GM23248 (cell line): ENCODE measurements around the gene INTS7. TPM values are rescaled to one million over a fixed set of nuclear protein-coding genes. Genes with fewer than 3 reads are reported as not detected.
"Not testable (repeated sequence)": the region's sequence is repeated elsewhere in the genome, so short reads cannot be mapped to it uniquely, and the experiment has no call there.

Experiments used
- DNase-seq: peaks from one replicate; pipeline ENCODE4 v3.0.0-alpha.2; 2015
- H2AFZ ChIP-seq: fragments of 200-600 bp; sonication (generic); 2 replicates; pipeline ENCODE4 v1.6.1; 2016; ENCODE audit warnings: antibody characterized with exemption
- H3F3A ChIP-seq: fragments of 200-600 bp; sonication (generic); 2 replicates; pipeline ENCODE4 v1.6.1; 2016; ENCODE audit warnings: mild to moderate bottlenecking, antibody characterized with exemption, mixed run types; ENCODE audit not compliant: insufficient read depth
- H3K27ac ChIP-seq: fragments of 200-600 bp; sonication (generic); 2 replicates; pipeline ENCODE4 v1.5.1; 2016; ENCODE audit warnings: mild to moderate bottlenecking
- H3K27me3 ChIP-seq: fragments of 200-600 bp; sonication (generic); replicated peaks from 2 replicates; pipeline ENCODE4 v1.6.1; 2016; ENCODE audit warnings: mild to moderate bottlenecking; ENCODE audit not compliant: insufficient read depth
- H3K36me3 ChIP-seq: fragments of 200-600 bp; sonication (generic); 2 replicates; pipeline ENCODE4 v1.6.1; 2016; ENCODE audit warnings: low read depth, mild to moderate bottlenecking
- H3K4me1 ChIP-seq: fragments of 200-600 bp; sonication (generic); 2 replicates; pipeline ENCODE4 v1.6.1; 2016; ENCODE audit warnings: mild to moderate bottlenecking; ENCODE audit not compliant: insufficient read depth
- H3K4me2 ChIP-seq: fragments of 200-600 bp; sonication (generic); one replicate; pipeline ENCODE4 v1.6.1; 2016; ENCODE audit warnings: mild to moderate bottlenecking; ENCODE audit not compliant: unreplicated experiment
- H3K4me3 ChIP-seq: fragments of 200-600 bp; sonication (generic); 2 replicates; pipeline ENCODE4 v1.5.1; 2016; ENCODE audit warnings: mild to moderate bottlenecking
- H3K79me2 ChIP-seq: fragments of 200-600 bp; sonication (generic); 2 replicates; pipeline ENCODE4 v1.6.1; 2016; ENCODE audit warnings: mild to moderate bottlenecking; ENCODE audit not compliant: insufficient read depth
- H3K9ac ChIP-seq: fragments of 200-600 bp; sonication (generic); 2 replicates; pipeline ENCODE4 v1.6.1; 2016; ENCODE audit warnings: mild to moderate bottlenecking
- H3K9me2 ChIP-seq: fragments of 200-600 bp; sonication (generic); 2 replicates; pipeline ENCODE4 v1.6.1; 2016; ENCODE audit warnings: mixed run types, mild to moderate bottlenecking, moderate library complexity; ENCODE audit not compliant: insufficient read depth
- H3K9me3 ChIP-seq: fragments of 200-600 bp; sonication (generic); one replicate; pipeline ENCODE4 v1.6.1; 2017; ENCODE audit warnings: low read depth
- H4K20me1 ChIP-seq: fragments of 200-600 bp; sonication (generic); 2 replicates; pipeline ENCODE4 v1.6.0; 2016; ENCODE audit not compliant: insufficient read depth
- EZH2 ChIP-seq: fragments of 200-600 bp; sonication (generic); IDR thresholded peaks from 2 replicates; pipeline ENCODE4 v1.6.1; 2018; ENCODE audit warnings: antibody characterized with exemption, mild to moderate bottlenecking; ENCODE audit not compliant: insufficient read depth, poor library complexity, severe bottlenecking
- EZH2phosphoT487 ChIP-seq: fragments of 200-600 bp; sonication (generic); IDR thresholded peaks from 2 replicates; pipeline ENCODE4 v1.6.1; 2018; ENCODE audit warnings: antibody characterized with exemption, moderate library complexity, mild to moderate bottlenecking, low read depth; ENCODE audit not compliant: insufficient read depth
- WGBS, 2 experiments: methylation state at CpG; one replicate each; pipeline ENCODE4 v1.1.6; 2015 to 2017; ENCODE audit warnings: low lambda C conversion rate in 2 of 2, low coverage in 1 of 2; ENCODE audit errors: missing lambda C conversion rate in 2 of 2; 5-methylcytosine and 5-hydroxymethylcytosine counted together
- in situ Hi-C: fragments of 300-500 bp; cut with MboI; formaldehyde crosslinking; loops from 2 replicates; pipeline ENCODE4 v1.15.0; 2020
- polyA plus RNA-seq: library from polyadenylated mRNA; unstranded; fragments of >200 nt; fragmentation: Nextera tagmentation; extraction: Ambion mirVana; gene quantifications from 2 replicates; pipeline ENCODE4 v1.2.1, GENCODE V29; 2016
- total RNA-seq: library from RNA; depleted of rRNA; stranded (reverse); fragments of >200 nt; shearing (Covaris generic); gene quantifications from 2 replicates; pipeline ENCODE4 v1.2.3, GENCODE V29; 2014

Gene INTS7
- total and polyA plus RNA-seq, 2 experiments from 2014 or later, result 9.8 to 12.1 TPM

GRCh38 chr1:212034516-212035122 is 738 bp downstream of the INTS7 start:
- Histone ChIP-seq H3K27me3 (no peaks in the 10 kb centered on the region), H2AFZ (peak overlapping the region; percentile 92), H3K79me2 (peaks cover 72% of the 10 kb centered on the region), H3K36me3 (no peaks in the 10 kb centered on the region), H3K27ac (peak overlapping the region; percentile 70), H3K4me2 (peak overlapping the region; percentile 88), H4K20me1 (no peaks in the 10 kb centered on the region; the same call in 1 of the 2 replicates), H3F3A (peaks cover 33% of the 10 kb centered on the region), H3K9me2 (no peaks in the 10 kb centered on the region), H3K4me1 (peaks cover 49% of the 10 kb centered on the region), H3K9me3 (no peaks in the 10 kb centered on the region), H3K9ac (peak overlapping the region; percentile 86), H3K4me3 (peak overlapping the region; percentile 96)
- no peak for DNase-seq
- in situ Hi-C loops, result no loop called here
- TF ChIP-seq EZH2phosphoT487 (no peak), EZH2 (no peak)
- WGBS, 2 experiments, result 0 to 1% methylated on average over 13 of the region's 13 CpGs

GRCh38 chr1:212030936-212031528 is 4.3 kb downstream of the INTS7 start:
- H3K9me3 ChIP-seq, result no peaks in the 10 kb centered on the region
- H3K27ac ChIP-seq, result peak overlapping the region; percentile 91
- peaks cover 42% of the 10 kb centered on the region for H3F3A ChIP-seq
- H4K20me1 ChIP-seq, result no peaks in the 10 kb centered on the region; the same call in 1 of the 2 replicates
- peak overlapping the region; percentile 73 for H3K4me2 ChIP-seq
- 0 out of 2 replicates have a peak overlapping the region, but pooled peaks have one; percentile 37 for H2AFZ ChIP-seq
- peaks cover 72% of the 10 kb centered on the region for H3K79me2 ChIP-seq
- H3K36me3 ChIP-seq, result no peaks in the 10 kb centered on the region
- H3K9me2 ChIP-seq, result no peaks in the 10 kb centered on the region
- peak; percentile 90 for DNase-seq
- TF ChIP-seq EZH2 (no peak), EZH2phosphoT487 (no peak)
- peaks cover 34% of the 10 kb centered on the region for H3K4me1 ChIP-seq
- peak overlapping the region; percentile 38 for H3K4me3 ChIP-seq
- no peaks in the 10 kb centered on the region for H3K27me3 ChIP-seq
- in situ Hi-C loops, result no loop called here
- H3K9ac ChIP-seq, result peak overlapping the region; percentile 65
- WGBS, 2 experiments, result 70 to 91% methylated on average over 1 of the region's 1 CpG

- H4K20me1 ChIP-seq, H3K36me3 ChIP-seq, in situ Hi-C loops, H3K4me3 ChIP-seq, H3K9me2 ChIP-seq, H3K27ac ChIP-seq, H3K9me3 ChIP-seq, DNase-seq, H3K9ac ChIP-seq, H3K27me3 ChIP-seq, H2AFZ ChIP-seq, H3K4me2 ChIP-seq: not testable (repeated sequence)
- Histone ChIP-seq H3K79me2 (peaks cover 87% of the 10 kb centered on the region), H3F3A (peaks cover 35% of the 10 kb centered on the region), H3K4me1 (peaks cover 28% of the 10 kb centered on the region)
- 83 to 85% methylated on average over 10 of the region's 10 CpGs for WGBS, 2 experiments
These were observed 7.6 kb downstream of the INTS7 start for GRCh38 chr1:212027727-212028126.

GRCh38 chr1:212024469-212025149 is 10.7 kb downstream of the INTS7 start:
- H4K20me1 ChIP-seq, result no peaks in the 10 kb centered on the region; the same call in 1 of the 2 replicates
- H3K4me3 ChIP-seq, result no peak overlapping the region
- no peak overlapping the region for H3K9ac ChIP-seq
- H3K4me1 ChIP-seq, result peaks cover 5% of the 10 kb centered on the region
- in situ Hi-C loops, result loop anchor here (25.0 kb wide), 1 partner anchor 337 kb away; the partner anchor contains the start of gene NEK2
- H3K9me2 ChIP-seq, result no peaks in the 10 kb centered on the region
- TF ChIP-seq EZH2 (no peak), EZH2phosphoT487 (no peak)
- H3K36me3 ChIP-seq, result peaks cover 4% of the 10 kb centered on the region
- H3K79me2 ChIP-seq, result peaks cover 81% of the 10 kb centered on the region
- WGBS, 2 experiments, result 95 to 100% methylated on average over 3 of the region's 3 CpGs
- H3F3A ChIP-seq, result peaks cover 8% of the 10 kb centered on the region
- H2AFZ ChIP-seq, result no peak overlapping the region
- H3K9me3 ChIP-seq, result no peaks in the 10 kb centered on the region
- no peak overlapping the region for H3K27ac ChIP-seq
- no peak for DNase-seq
- H3K27me3 ChIP-seq, result no peaks in the 10 kb centered on the region
- no peak overlapping the region for H3K4me2 ChIP-seq

- H3K4me1 ChIP-seq, H3K36me3 ChIP-seq, DNase-seq, H3K9me3 ChIP-seq, H3F3A ChIP-seq, H3K4me3 ChIP-seq, H3K27ac ChIP-seq, H3K9ac ChIP-seq, H3K9me2 ChIP-seq, H2AFZ ChIP-seq, H3K27me3 ChIP-seq, H3K4me2 ChIP-seq, H4K20me1 ChIP-seq: not testable (repeated sequence)
- in situ Hi-C loops, result loop anchor here (25.0 kb wide), 1 partner anchor 336 kb away; the partner anchor contains the start of gene NEK2
- H3K79me2 ChIP-seq, result peaks cover 64% of the 10 kb centered on the region
These were observed 12.4 kb downstream of the INTS7 start for GRCh38 chr1:212022908-212023307.
